Keratinocyte (primary cell): ENCODE results near the gene DAPK1. TPM values are rescaled to one million over a fixed set of nuclear protein-coding genes. Genes with fewer than 3 reads are reported as not detected.

ENCODE experiments used
- DNase-seq: peaks from one replicate; pipeline ENCODE4 v3.0.0-alpha.2; 2011; ENCODE audit warnings: low read depth, missing footprints, low spot score
- FAIRE-seq: peaks from 2 replicates; lab custom pipeline; 2011; peaks lifted over from hg19 to GRCh38; lab: Jason Lieb, UNC
- H2AFZ ChIP-seq: 2 replicates; pipeline ENCODE4 v1.6.0; 2012; ENCODE audit warnings: low read length, control low read depth, inconsistent platforms; ENCODE audit not compliant: control insufficient read depth
- H3K27ac ChIP-seq: 2 replicates; pipeline ENCODE4 v1.5.1; 2011; ENCODE audit warnings: low read length; ENCODE audit not compliant: control insufficient read depth, insufficient read depth
- H3K27me3 ChIP-seq: 3 replicates; pipeline ENCODE4 v1.6.0; 2011; ENCODE audit warnings: low read length; ENCODE audit not compliant: control insufficient read depth, insufficient read depth; ENCODE audit errors: extremely low read depth
- H3K36me3 ChIP-seq, 2 experiments: 2 replicates in 1 of 2; 3 replicates in 1 of 2; pipeline ENCODE4 v1.5.1; 2011; ENCODE audit warnings: low read length in 2 of 2, mild to moderate bottlenecking in 1 of 2; ENCODE audit not compliant: control insufficient read depth in 2 of 2, insufficient read depth in 2 of 2; ENCODE audit errors: extremely low read depth in 1 of 2
- H3K4me1 ChIP-seq: 3 replicates; pipeline ENCODE4 v1.5.1; 2011; ENCODE audit warnings: low read length; ENCODE audit not compliant: control insufficient read depth, insufficient read depth; ENCODE audit errors: extremely low read depth
- H3K4me2 ChIP-seq: 3 replicates; pipeline ENCODE4 v1.6.0; 2011; ENCODE audit warnings: low read depth, low read length; ENCODE audit not compliant: control insufficient read depth, insufficient read depth; ENCODE audit errors: extremely low read depth
- H3K4me3 ChIP-seq, 3 experiments: fragments of 200-600 bp in 1 of 3; sonication (generic) in 1 of 3; 2 replicates in 2 of 3; 3 replicates in 1 of 3; pipeline ENCODE4 v1.5.1; 2011 to 2016; ENCODE audit warnings: low read length in 3 of 3, mild to moderate bottlenecking in 3 of 3, control low read depth in 2 of 3, inconsistent platforms in 1 of 3, low read depth in 1 of 3, mixed read lengths in 1 of 3, mixed run types in 1 of 3, moderate library complexity in 1 of 3; ENCODE audit not compliant: control insufficient read depth in 2 of 3, insufficient read depth in 2 of 3; ENCODE audit errors: extremely low read depth in 1 of 3
- H3K79me2 ChIP-seq: 2 replicates; pipeline ENCODE4 v1.6.0; 2012; ENCODE audit warnings: low read length; ENCODE audit not compliant: control insufficient read depth, insufficient read depth
- H3K9ac ChIP-seq: 3 replicates; pipeline ENCODE4 v1.6.0; 2011; ENCODE audit warnings: low read length; ENCODE audit not compliant: control insufficient read depth, insufficient read depth; ENCODE audit errors: extremely low read depth
- H3K9me1 ChIP-seq: 3 replicates; pipeline ENCODE4 v1.6.0; 2011; ENCODE audit warnings: low read length; ENCODE audit not compliant: control insufficient read depth, insufficient read depth; ENCODE audit errors: extremely low read depth
- H3K9me3 ChIP-seq: 2 replicates; pipeline ENCODE4 v1.5.1; 2012; ENCODE audit warnings: low read depth, low read length; ENCODE audit not compliant: control insufficient read depth
- H4K20me1 ChIP-seq: 3 replicates; pipeline ENCODE4 v1.6.0; 2011; ENCODE audit warnings: low read length; ENCODE audit not compliant: control insufficient read depth, insufficient read depth; ENCODE audit errors: extremely low read depth
- CTCF ChIP-seq, 3 experiments: IDR thresholded peaks in 1 of 3; conservative IDR thresholded peaks in 1 of 3; optimal IDR thresholded peaks in 1 of 3; 2 replicates in 2 of 3; 3 replicates in 1 of 3; pipeline versions ENCODE3 to v1.5.1; 2011; ENCODE audit warnings: low read length in 3 of 3, mild to moderate bottlenecking in 3 of 3, moderate library complexity in 2 of 3, control low read depth in 1 of 3, inconsistent platforms in 1 of 3; ENCODE audit not compliant: insufficient read depth in 2 of 3; ENCODE audit errors: extremely low read depth in 1 of 3
- EZH2 ChIP-seq: IDR thresholded peaks from one replicate; pipeline ENCODE4 v1.6.1; 2012; ENCODE audit warnings: inconsistent platforms, mild to moderate bottlenecking, low read length, moderate library complexity
- dilution Hi-C: fragments of 300-500 bp; cut with MboI; formaldehyde crosslinking; loops from one replicate; pipeline ENCODE4 v1.7.0; 2020; ENCODE audit warnings: low sequenced_read_pairs; ENCODE audit not compliant: extremely low pct_ligation_motif_present
- polyA plus RNA-seq, 5 experiments: library from polyadenylated mRNA; depleted of rRNA in 3 of 5; stranded (reverse) in 3 of 5; stranded (forward) in 1 of 5; unstranded in 1 of 5; fragments of >200 nt; gene quantifications; 1 replicate in 1 of 5; 2 replicates in 3 of 5; 3 replicates in 1 of 5; pipeline versions ENCODE4 v1.2.1 to v1.2.3, GENCODE V29; 2011 to 2012; ENCODE audit warnings: missing spikeins in 2 of 5, low read depth in 1 of 5, low replicate concordance in 1 of 5

Gene DAPK1
- polyA plus RNA-seq, 1 donor (not counting 4 experiments of a cell fraction or from before 2014, with no cell fraction given): 2.8 TPM

GRCh38 chr9:87695523-87695922, 197.9 kb downstream of the DAPK1 start:
- dilution Hi-C loops: no loop called here
- Histone ChIP-seq H3K36me3 (no peaks in the 10 kb centered on the region), H3K9ac (no peak overlapping the region), H3K27me3 (no peaks in the 10 kb centered on the region), H3K79me2 (no peaks in the 10 kb centered on the region), H2AFZ (no peak overlapping the region), H3K9me1 (no peaks in the 10 kb centered on the region), H3K4me3 (no peak overlapping the region), H3K9me3 (no peaks in the 10 kb centered on the region), H3K27ac (no peak overlapping the region), H3K4me2 (no peak overlapping the region), H3K4me1 (peaks cover 9% of the 10 kb centered on the region), H4K20me1 (no peaks in the 10 kb centered on the region)
- FAIRE-seq (no peak), DNase-seq (no peak)
- TF ChIP-seq EZH2 (no peak), CTCF (optimal IDR thresholded peaks at IDR 0.05 in 1 of 3, IDR thresholded peaks at IDR 0.05 in 1 of 3, conservative IDR thresholded peaks at IDR 0.05 in 1 of 3; ENCODE audit: extremely low read depth in 1 of 3, insufficient read depth in 2 of 3, low read length in 3 of 3) (no peak)

GRCh38 chr9:87696641-87697040, 199.0 kb downstream of the DAPK1 start:
- no peaks in the 10 kb centered on the region for H3K79me2 ChIP-seq
- H3K27ac ChIP-seq: no peak overlapping the region
- TF ChIP-seq EZH2: no peak
- no peak for TF ChIP-seq CTCF (optimal IDR thresholded peaks at IDR 0.05 in 1 of 3, IDR thresholded peaks at IDR 0.05 in 1 of 3, conservative IDR thresholded peaks at IDR 0.05 in 1 of 3; ENCODE audit: extremely low read depth in 1 of 3, insufficient read depth in 2 of 3, low read length in 3 of 3)
- no peak for FAIRE-seq
- H3K36me3 ChIP-seq: no peaks in the 10 kb centered on the region
- dilution Hi-C loops: no loop called here
- no peak overlapping the region for H2AFZ ChIP-seq
- no peak overlapping the region for H3K4me3 ChIP-seq
- no peaks in the 10 kb centered on the region for H3K9me1 ChIP-seq
- H4K20me1 ChIP-seq: no peaks in the 10 kb centered on the region
- no peaks in the 10 kb centered on the region for H3K9me3 ChIP-seq
- H3K4me1 ChIP-seq: peaks cover 10% of the 10 kb centered on the region
- DNase-seq: no peak
- no peaks in the 10 kb centered on the region for H3K27me3 ChIP-seq
- no peak overlapping the region for H3K9ac ChIP-seq
- no peak overlapping the region for H3K4me2 ChIP-seq
